HepG2 (cell line): ENCODE results near the gene TPSD1. TPM values are rescaled to one million over a fixed set of nuclear protein-coding genes. Genes with fewer than 3 reads are reported as not detected.

Experiments used
- ATAC-seq: fragments of 200-7000 bp; cut with Tn5 transposase; 3 replicates; pipeline ENCODE4 v1.9.1; 2020; ENCODE audit warnings: mild to moderate bottlenecking, moderate library complexity
- BruUV-seq: library from RNA; stranded (reverse); fragments of 400-500 nt; replicated peaks from 2 replicates; lab custom pipeline; 2021; lab: Mats Ljungman, UMichigan
- CTCF ChIA-PET: fragments of 300-600 bp; formaldehyde crosslinking; extraction: SDS; loops from one replicate; lab custom pipeline; 2021; ENCODE audit warnings: low total read pairs, inconsistent platforms, low intra/inter-chr PET ratio; lab: Yijun Ruan, JAX
- POLR2A ChIA-PET: fragments of 350-600 bp; sonication (Branson Sonifier 250); formaldehyde crosslinking; loops from one replicate; lab custom pipeline; 2020; ENCODE audit warnings: antibody characterized with exemption, inconsistent platforms; lab: Yijun Ruan, JAX
- DNase-seq: peaks from one replicate; pipeline ENCODE4 v3.0.0-alpha.2; 2015; ENCODE audit warnings: low spot score
- FAIRE-seq: peaks from 3 replicates; lab custom pipeline; 2011; peaks lifted over from hg19 to GRCh38; lab: Jason Lieb, UNC
- H2AFZ ChIP-seq: one replicate; pipeline ENCODE4 v1.6.1; 2011; ENCODE audit warnings: low read length, inconsistent platforms
- H3K27ac ChIP-seq: fragments of 300-600 bp; 3 replicates; pipeline ENCODE4 v1.8.0; 2011; ENCODE audit warnings: mixed run types, mild to moderate bottlenecking, mixed read lengths, low read length, inconsistent platforms; ENCODE audit not compliant: insufficient read depth; ENCODE audit errors: extremely low read length
- H3K27me3 ChIP-seq, 2 experiments: fragments of 200-600 bp in 1 of 2; 2 replicates in 1 of 2; 3 replicates in 1 of 2; pipeline versions ENCODE4 v1.6.0 to v1.8.0; 2011; ENCODE audit warnings: low read length in 2 of 2, mild to moderate bottlenecking in 2 of 2, moderate library complexity in 2 of 2, inconsistent platforms in 1 of 2; ENCODE audit not compliant: insufficient read depth in 2 of 2, control insufficient read depth in 1 of 2
- H3K36me3 ChIP-seq, 2 experiments: fragments of 200-600 bp in 1 of 2; replicated peaks in 1 of 2; 2 replicates in 1 of 2; 3 replicates in 1 of 2; pipeline versions ENCODE4 v1.5.1 to v1.8.0; 2011; ENCODE audit warnings: low read length in 2 of 2, inconsistent platforms in 1 of 2; ENCODE audit not compliant: insufficient read depth in 2 of 2, control insufficient read depth in 1 of 2
- H3K4me1 ChIP-seq: 2 replicates; pipeline ENCODE4 v1.5.1; 2012; ENCODE audit warnings: low read length, inconsistent platforms; ENCODE audit not compliant: insufficient read depth
- H3K4me2 ChIP-seq: 2 replicates; pipeline ENCODE4 v1.6.0; 2011; ENCODE audit warnings: low read depth, low read length, inconsistent platforms
- H3K4me3 ChIP-seq, 3 experiments: fragments of 200-600 bp in 1 of 3; sonication (generic), shearing (Covaris generic) in 1 of 3; replicated peaks in 1 of 3; 2 replicates each; pipeline ENCODE4 v1.5.1; 2011 to 2016; ENCODE audit warnings: low read length in 3 of 3, inconsistent platforms in 2 of 3, low read depth in 2 of 3, mild to moderate bottlenecking in 2 of 3, control low read depth in 1 of 3, mixed read lengths in 1 of 3; ENCODE audit not compliant: insufficient read depth in 1 of 3
- H3K79me2 ChIP-seq: one replicate; pipeline ENCODE4 v1.6.1; 2011; ENCODE audit warnings: low read length, inconsistent platforms; ENCODE audit not compliant: insufficient read depth
- H3K9ac ChIP-seq: 2 replicates; pipeline ENCODE4 v1.6.0; 2011; ENCODE audit warnings: mild to moderate bottlenecking, low read depth, low read length, inconsistent platforms; ENCODE audit not compliant: insufficient read depth
- H3K9me3 ChIP-seq: 2 replicates; pipeline ENCODE4 v1.5.1; 2012; ENCODE audit warnings: mild to moderate bottlenecking, low read length
- H4K20me1 ChIP-seq: 2 replicates; pipeline ENCODE4 v1.6.0; 2011; ENCODE audit warnings: inconsistent platforms, mild to moderate bottlenecking, low read length, moderate library complexity; ENCODE audit not compliant: insufficient read depth
- ASH2L ChIP-seq: fragments of 300-600, 200-600 bp; sonication (generic); IDR thresholded peaks from 2 replicates; pipeline ENCODE4 v1.7.0; 2017; ENCODE audit warnings: low read depth, mild to moderate bottlenecking, moderate library complexity, mixed read lengths, low read length; ENCODE audit not compliant: insufficient read length
- HNRNPK ChIP-seq: fragments of 200-400 bp; formaldehyde crosslinking; IDR thresholded peaks from 2 replicates; pipeline ENCODE4 v1.6.1; 2018; ENCODE audit warnings: low read length, low read depth, moderate library complexity, mild to moderate bottlenecking; ENCODE audit not compliant: poor library complexity, severe bottlenecking
- MATR3 ChIP-seq: sonication (generic); formaldehyde crosslinking; IDR thresholded peaks from 2 replicates; pipeline ENCODE4 v1.4.0; 2020; ENCODE audit warnings: missing genetic modification reagents
- NCOA2 ChIP-seq: sonication (generic); formaldehyde crosslinking; IDR thresholded peaks from 2 replicates; pipeline ENCODE4 v1.8.0; 2022; ENCODE audit warnings: inconsistent platforms
- PBX3 ChIP-seq: sonication (generic); formaldehyde crosslinking; IDR thresholded peaks from 2 replicates; pipeline ENCODE4 v1.8.1; 2023; ENCODE audit warnings: missing genetic modification reagents, inconsistent platforms, borderline replicate concordance
- RBFOX2 ChIP-seq: fragments of 200-400 bp; formaldehyde crosslinking; IDR thresholded peaks from 2 replicates; pipeline ENCODE4 v1.6.1; 2017; ENCODE audit warnings: low read depth, mild to moderate bottlenecking, low read length
- TCF12 ChIP-seq, 2 experiments: fragments of 450-650 bp in 1 of 2; sonication (generic) in 1 of 2; formaldehyde crosslinking in 1 of 2; IDR thresholded peaks; 2 replicates each; pipeline versions ENCODE4 v1.6.1 to v1.8.0; 2017 to 2022; ENCODE audit warnings: antibody characterized with exemption in 1 of 2, mild to moderate bottlenecking in 1 of 2, missing genetic modification reagents in 1 of 2, moderate library complexity in 1 of 2
- TRIM24 ChIP-seq: sonication (generic); formaldehyde crosslinking; IDR thresholded peaks from 2 replicates; pipeline ENCODE4 v1.8.0; 2022; ENCODE audit warnings: mild to moderate bottlenecking, missing genetic modification reagents
- U2AF1 ChIP-seq: fragments of 200-400 bp; formaldehyde crosslinking; optimal IDR thresholded peaks from 2 replicates; pipeline ENCODE3; 2017; ENCODE audit warnings: mild to moderate bottlenecking, low read depth, low read length
- ZNF230 ChIP-seq: sonication (generic); formaldehyde crosslinking; IDR thresholded peaks from 2 replicates; pipeline ENCODE4 v1.4.0; 2020; ENCODE audit warnings: mild to moderate bottlenecking, missing genetic modification reagents
- ZNF746 ChIP-seq: sonication (generic); formaldehyde crosslinking; IDR thresholded peaks from 2 replicates; pipeline ENCODE4 v1.8.0; 2022; ENCODE audit warnings: mild to moderate bottlenecking, missing genetic modification reagents
- WGBS: methylation state at CpG from one replicate; pipeline ENCODE4 v1.1.6; 2017; ENCODE audit warnings: low lambda C conversion rate; 5-methylcytosine and 5-hydroxymethylcytosine counted together
- in situ Hi-C: cut with HindIII; loops from 2 replicates; pipeline ENCODE4 v1.10.0; 2017; ENCODE audit warnings: low pct_unique_long_range_greater_than_20kb; ENCODE audit not compliant: extremely low pct_ligation_motif_present
- intact Hi-C: fragments of 100-400 bp; cut with micrococcal nuclease; formaldehyde crosslinking; loops from one replicate; pipeline ENCODE4 v1.10.0; 2022; ENCODE audit not compliant: unreplicated experiment
- polyA plus RNA-seq, 8 experiments: library from polyadenylated mRNA; depleted of rRNA in 3 of 8; stranded (reverse) in 7 of 8; unstranded in 1 of 8; fragments of >200 nt; fragmentation: Illumina TruSeq in 4 of 8; extraction: Trizol in 4 of 8; gene quantifications; 2 replicates each; pipeline versions ENCODE4 v1.2.1 to v1.2.3, GENCODE V29; 2011 to 2016; ENCODE audit warnings: low read depth in 4 of 8, missing spikeins in 1 of 8, mixed read lengths in 1 of 8; ENCODE audit not compliant: insufficient read depth in 1 of 8
- total RNA-seq, 5 experiments: library from RNA; depleted of rRNA; stranded (reverse); fragments of >200 nt; fragmentation: Illumina TruSeq; extraction: Trizol; gene quantifications; 2 replicates each; pipeline ENCODE4 v1.2.3, GENCODE V29; 2016; ENCODE audit warnings: low read depth in 1 of 5
- TF ChIP-seq, protein P1 (sequence below): sonication (generic); formaldehyde crosslinking; conservative IDR thresholded peaks from 2 replicates; pipeline ENCODE4 v1.4.0; 2020; ENCODE audit warnings: mild to moderate bottlenecking, missing genetic modification reagents, moderate library complexity
- TF ChIP-seq, protein P2 (sequence below): sonication (generic); formaldehyde crosslinking; IDR thresholded peaks from 2 replicates; pipeline ENCODE4 v1.8.0; 2023; ENCODE audit warnings: mild to moderate bottlenecking, missing genetic modification reagents
- TF ChIP-seq, protein P3 (sequence below): sonication (generic); formaldehyde crosslinking; IDR thresholded peaks from 2 replicates; pipeline ENCODE4 v1.5.0; 2020; ENCODE audit warnings: missing genetic modification reagents
- TF ChIP-seq, protein P4 (sequence below): sonication (generic); formaldehyde crosslinking; IDR thresholded peaks from 2 replicates; pipeline ENCODE4 v1.9.0; 2022; ENCODE audit warnings: low read depth, missing genetic modification reagents

The TPSD1 gene
- total and polyA plus RNA-seq, 2 of the 13 experiments (the other 11 are each of a cell fraction or from before 2014, with no cell fraction given), result not detected

DNA sequence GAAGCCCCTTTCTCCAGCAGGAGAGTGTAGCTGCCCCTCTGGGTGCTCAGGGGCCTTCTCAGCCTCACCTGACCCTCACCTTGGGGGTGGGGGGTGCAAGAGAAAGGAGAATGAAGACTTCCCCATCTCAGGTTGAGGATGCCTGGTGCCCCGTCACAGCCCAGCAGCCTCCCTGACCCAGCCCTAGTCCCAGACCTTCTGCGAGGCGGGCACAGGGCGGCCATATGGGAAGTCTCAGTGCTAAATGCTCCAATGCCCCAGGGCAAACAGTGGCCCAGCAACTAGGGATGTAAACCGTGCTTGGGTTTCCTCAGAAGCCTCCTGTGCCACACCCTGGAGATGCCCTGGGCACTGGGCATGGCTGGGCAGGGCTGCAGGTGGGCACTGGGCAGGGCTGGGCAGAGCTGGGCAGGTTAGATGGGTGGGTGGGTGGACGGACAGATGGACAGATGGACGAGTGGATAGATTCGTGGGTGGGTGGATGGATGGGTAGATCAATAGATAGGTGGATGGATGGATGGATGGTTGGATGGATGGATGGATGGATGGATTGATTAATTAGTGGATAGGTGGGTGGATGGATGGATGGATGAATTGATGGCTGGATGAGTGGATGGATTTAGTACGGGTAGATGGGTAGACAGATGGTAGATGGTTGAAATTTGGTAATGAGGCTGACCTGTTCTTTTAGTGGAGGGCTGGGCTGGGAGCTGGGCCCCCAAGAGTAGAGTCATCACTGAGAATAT, 16.8 kb downstream of the TPSD1 start:
- Histone ChIP-seq H3K27ac (no peak overlapping the region), H2AFZ (no peak overlapping the region), H4K20me1 (no peaks in the 10 kb centered on the region), H3K36me3 (no peaks in the 10 kb centered on the region), H3K4me3 (no peak overlapping the region), H3K79me2 (no peaks in the 10 kb centered on the region), H3K4me2 (no peak overlapping the region), H3K9me3 (no peaks in the 10 kb centered on the region), H3K27me3 (peaks cover 9 to 45% of the 10 kb centered on the region in 2 experiments), H3K4me1 (peaks cover 11% of the 10 kb centered on the region; the same call in 1 of the 2 replicates), H3K9ac (no peak overlapping the region)
- DNase-seq (no peak), FAIRE-seq (no peak), ATAC-seq (no peak; the same call in 2 of the 3 replicates)
- BruUV-seq, result no TSS peak
- whole genome bisulfite sequencing, result 3% methylated on average over 5 of the region's 9 CpGs
- in situ Hi-C loops, result no loop called here
- intact Hi-C loops, result no loop called here
- POLR2A ChIA-PET, result no interaction called here
- TF ChIP-seq, protein P1, sequence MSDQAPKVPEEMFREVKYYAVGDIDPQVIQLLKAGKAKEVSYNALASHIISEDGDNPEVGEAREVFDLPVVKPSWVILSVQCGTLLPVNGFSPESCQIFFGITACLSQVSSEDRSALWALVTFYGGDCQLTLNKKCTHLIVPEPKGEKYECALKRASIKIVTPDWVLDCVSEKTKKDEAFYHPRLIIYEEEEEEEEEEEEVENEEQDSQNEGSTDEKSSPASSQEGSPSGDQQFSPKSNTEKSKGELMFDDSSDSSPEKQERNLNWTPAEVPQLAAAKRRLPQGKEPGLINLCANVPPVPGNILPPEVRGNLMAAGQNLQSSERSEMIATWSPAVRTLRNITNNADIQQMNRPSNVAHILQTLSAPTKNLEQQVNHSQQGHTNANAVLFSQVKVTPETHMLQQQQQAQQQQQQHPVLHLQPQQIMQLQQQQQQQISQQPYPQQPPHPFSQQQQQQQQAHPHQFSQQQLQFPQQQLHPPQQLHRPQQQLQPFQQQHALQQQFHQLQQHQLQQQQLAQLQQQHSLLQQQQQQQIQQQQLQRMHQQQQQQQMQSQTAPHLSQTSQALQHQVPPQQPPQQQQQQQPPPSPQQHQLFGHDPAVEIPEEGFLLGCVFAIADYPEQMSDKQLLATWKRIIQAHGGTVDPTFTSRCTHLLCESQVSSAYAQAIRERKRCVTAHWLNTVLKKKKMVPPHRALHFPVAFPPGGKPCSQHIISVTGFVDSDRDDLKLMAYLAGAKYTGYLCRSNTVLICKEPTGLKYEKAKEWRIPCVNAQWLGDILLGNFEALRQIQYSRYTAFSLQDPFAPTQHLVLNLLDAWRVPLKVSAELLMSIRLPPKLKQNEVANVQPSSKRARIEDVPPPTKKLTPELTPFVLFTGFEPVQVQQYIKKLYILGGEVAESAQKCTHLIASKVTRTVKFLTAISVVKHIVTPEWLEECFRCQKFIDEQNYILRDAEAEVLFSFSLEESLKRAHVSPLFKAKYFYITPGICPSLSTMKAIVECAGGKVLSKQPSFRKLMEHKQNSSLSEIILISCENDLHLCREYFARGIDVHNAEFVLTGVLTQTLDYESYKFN (CRISPR knock-in tag), result no peak
- TF ChIP-seq TRIM24 (no peak), HNRNPK (no peak), RBFOX2 (no peak), MATR3 (CRISPR knock-in tag) (no peak), PBX3 (CRISPR knock-in tag) (no peak), ASH2L (no peak), U2AF1 (no peak), TCF12 (IDR thresholded peaks at IDR 0.05) (no peak), TCF12 (CRISPR knock-in tag; IDR thresholded peaks at IDR 0.05) (no peak), ZNF230 (no peak), ZNF746 (CRISPR knock-in tag) (no peak), NCOA2 (CRISPR knock-in tag) (no peak)
- TF ChIP-seq, protein P2, sequence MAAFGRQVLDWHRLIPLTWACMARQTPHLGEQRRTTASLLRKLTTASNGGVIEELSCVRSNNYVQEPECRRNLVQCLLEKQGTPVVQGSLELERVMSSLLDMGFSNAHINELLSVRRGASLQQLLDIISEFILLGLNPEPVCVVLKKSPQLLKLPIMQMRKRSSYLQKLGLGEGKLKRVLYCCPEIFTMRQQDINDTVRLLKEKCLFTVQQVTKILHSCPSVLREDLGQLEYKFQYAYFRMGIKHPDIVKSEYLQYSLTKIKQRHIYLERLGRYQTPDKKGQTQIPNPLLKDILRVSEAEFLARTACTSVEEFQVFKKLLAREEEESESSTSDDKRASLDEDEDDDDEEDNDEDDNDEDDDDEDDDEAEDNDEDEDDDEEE (CRISPR knock-in tag), result no peak
- TF ChIP-seq, protein P3, sequence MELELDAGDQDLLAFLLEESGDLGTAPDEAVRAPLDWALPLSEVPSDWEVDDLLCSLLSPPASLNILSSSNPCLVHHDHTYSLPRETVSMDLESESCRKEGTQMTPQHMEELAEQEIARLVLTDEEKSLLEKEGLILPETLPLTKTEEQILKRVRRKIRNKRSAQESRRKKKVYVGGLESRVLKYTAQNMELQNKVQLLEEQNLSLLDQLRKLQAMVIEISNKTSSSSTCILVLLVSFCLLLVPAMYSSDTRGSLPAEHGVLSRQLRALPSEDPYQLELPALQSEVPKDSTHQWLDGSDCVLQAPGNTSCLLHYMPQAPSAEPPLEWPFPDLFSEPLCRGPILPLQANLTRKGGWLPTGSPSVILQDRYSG, result no peak
- TF ChIP-seq, protein P4, sequence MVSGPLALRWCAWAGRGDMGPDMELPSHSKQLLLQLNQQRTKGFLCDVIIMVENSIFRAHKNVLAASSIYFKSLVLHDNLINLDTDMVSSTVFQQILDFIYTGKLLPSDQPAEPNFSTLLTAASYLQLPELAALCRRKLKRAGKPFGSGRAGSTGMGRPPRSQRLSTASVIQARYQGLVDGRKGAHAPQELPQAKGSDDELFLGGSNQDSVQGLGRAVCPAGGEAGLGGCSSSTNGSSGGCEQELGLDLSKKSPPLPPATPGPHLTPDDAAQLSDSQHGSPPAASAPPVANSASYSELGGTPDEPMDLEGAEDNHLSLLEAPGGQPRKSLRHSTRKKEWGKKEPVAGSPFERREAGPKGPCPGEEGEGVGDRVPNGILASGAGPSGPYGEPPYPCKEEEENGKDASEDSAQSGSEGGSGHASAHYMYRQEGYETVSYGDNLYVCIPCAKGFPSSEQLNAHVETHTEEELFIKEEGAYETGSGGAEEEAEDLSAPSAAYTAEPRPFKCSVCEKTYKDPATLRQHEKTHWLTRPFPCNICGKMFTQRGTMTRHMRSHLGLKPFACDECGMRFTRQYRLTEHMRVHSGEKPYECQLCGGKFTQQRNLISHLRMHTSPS, result no peak
- CTCF ChIA-PET, result no interaction called here
